H1 (cell line): ENCODE data around the gene PCCA. TPM values are rescaled to one million over a fixed set of nuclear protein-coding genes. Genes with fewer than 3 reads are reported as not detected.

Experiments
- BRCA1 ChIP-seq: IDR thresholded peaks from 2 replicates; pipeline ENCODE4 v1.6.1; 2012; ENCODE audit warnings: low read depth, low read length, improper control_type of control experiment
- CHD1 ChIP-seq: IDR thresholded peaks from 2 replicates; pipeline ENCODE4 v1.6.1; 2012; ENCODE audit warnings: low read depth, low read length, improper control_type of control experiment
- CHD2 ChIP-seq: IDR thresholded peaks from 2 replicates; pipeline ENCODE4 v1.6.1; 2012; ENCODE audit warnings: low read length, improper control_type of control experiment
- CHD7 ChIP-seq: fragments of 300-600 bp; sonication (generic); IDR thresholded peaks from 2 replicates; pipeline ENCODE4 v1.7.1; 2012; ENCODE audit warnings: low read length, moderate library complexity, mild to moderate bottlenecking, inconsistent platforms; ENCODE audit not compliant: insufficient replicate concordance
- FOSL1 ChIP-seq: IDR thresholded peaks from 2 replicates; pipeline ENCODE4 v1.6.1; 2011; ENCODE audit warnings: mild to moderate bottlenecking, low read depth, low read length, moderate library complexity; ENCODE audit not compliant: insufficient read depth
- KDM5A ChIP-seq: fragments of 200-600 bp; IDR thresholded peaks from 2 replicates; pipeline ENCODE4 v1.7.1; 2012; ENCODE audit warnings: mild to moderate bottlenecking, low read length, inconsistent platforms, mixed read lengths
- POLR2AphosphoS5 ChIP-seq: IDR thresholded peaks from 2 replicates; pipeline ENCODE4 v1.6.1; 2011; ENCODE audit warnings: low read depth, low read length
- SAP30 ChIP-seq: fragments of 300-600 bp; sonication (generic); IDR thresholded peaks from 2 replicates; pipeline ENCODE4 v1.7.1; 2012; ENCODE audit warnings: low read length, moderate library complexity, mild to moderate bottlenecking, inconsistent platforms; ENCODE audit not compliant: insufficient read depth, insufficient replicate concordance
- SIN3A ChIP-seq, 2 experiments: IDR thresholded peaks in 1 of 2; conservative IDR thresholded peaks in 1 of 2; 2 replicates each; pipeline ENCODE4 v1.6.1; 2011 to 2012; ENCODE audit warnings: low read length in 2 of 2, improper control_type of control experiment in 1 of 2, low read depth in 1 of 2, mild to moderate bottlenecking in 1 of 2
- ZNF274 ChIP-seq: IDR thresholded peaks from 2 replicates; pipeline ENCODE4 v1.7.0; 2012; ENCODE audit warnings: low read length, borderline replicate concordance; ENCODE audit errors: extremely low read depth
- polyA plus RNA-seq, 7 experiments: library from polyadenylated mRNA; depleted of rRNA in 3 of 7; stranded (reverse) in 5 of 7; unstranded in 2 of 7; fragments of >200 nt in 5 of 7; fragments of 200-250 nt in 2 of 7; gene quantifications; 1 replicate in 5 of 7; 2 replicates in 1 of 7; 4 replicates in 1 of 7; pipeline versions ENCODE4 v1.2.1 to v1.2.3, GENCODE V29; 2011 to 2013; ENCODE audit warnings: missing spikeins in 2 of 7, mixed read lengths in 2 of 7
- total RNA-seq: library from RNA; stranded (reverse); fragmentation: NEBNext Ultra II Directional; extraction: Animal tissue kit (Norgen Biotek cat#: 25700); gene quantifications from 2 replicates; pipeline ENCODE4 v1.2.1, GENCODE V29; 2021

PCCA gene
- total and polyA plus RNA-seq, 2 of the 8 experiments (the other 6 are each of a cell fraction or from before 2014, with no cell fraction given) = 18.4 to 49.8 TPM

GRCh38 chr13:100459747-100460146 is 370.9 kb downstream of the PCCA start (continued):
- no peak for TF ChIP-seq CHD7
- no peak for TF ChIP-seq FOSL1
- no peak for TF ChIP-seq BRCA1
- TF ChIP-seq ZNF274 = no peak
- TF ChIP-seq POLR2AphosphoS5 = no peak
- TF ChIP-seq CHD2 = no peak
- no peak for TF ChIP-seq SIN3A (conservative IDR thresholded peaks at IDR 0.05 in 1 of 2, IDR thresholded peaks at IDR 0.05 in 1 of 2; ENCODE audit: low read depth in 1 of 2, low read length in 2 of 2)
- TF ChIP-seq CHD1 = no peak
- no peak for TF ChIP-seq SAP30
- TF ChIP-seq KDM5A = no peak
